Testis (tissue), 3 donors: ENCODE data around the gene NAMPT. TPM values are rescaled to one million over a fixed set of nuclear protein-coding genes. Genes with fewer than 3 reads are reported as not detected.

Experiments
- DNase-seq: peaks from one replicate; pipeline ENCODE4 v3.0.0-alpha.2; 2019
- H3K27ac ChIP-seq, 2 donors: fragments of 200-600 bp; sonication (generic); one replicate each; pipeline ENCODE4 v1.5.1; 2019
- H3K27me3 ChIP-seq: fragments of 200-600 bp; sonication (generic); one replicate; pipeline ENCODE4 v1.5.1; 2019
- H3K36me3 ChIP-seq: fragments of 200-600 bp; sonication (generic); one replicate; pipeline ENCODE4 v1.5.1; 2017; ENCODE audit warnings: low read depth; ENCODE audit errors: missing control alignments
- H3K4me1 ChIP-seq: fragments of 200-600 bp; sonication (generic); one replicate; pipeline ENCODE4 v1.5.1; 2019
- H3K4me3 ChIP-seq, 2 donors: fragments of 200-600 bp; sonication (generic); one replicate each; pipeline ENCODE4 v1.5.1; 2017 to 2019
- H3K9me3 ChIP-seq: fragments of 200-600 bp; sonication (generic); one replicate; pipeline ENCODE4 v1.5.1; 2017
- POLR2A ChIP-seq: fragments of 450-650 bp; IDR thresholded peaks from one replicate; pipeline ENCODE4 v1.6.1; 2017; ENCODE audit warnings: antibody characterized with exemption, mild to moderate bottlenecking, moderate library complexity
- WGBS, 2 donors: methylation state at CpG; one replicate each; pipeline ENCODE4 v1.1.5; 2018; 5-methylcytosine and 5-hydroxymethylcytosine counted together
- intact Hi-C: fragments of 100-400 bp; cut with DNase I; formaldehyde crosslinking; loops from one replicate; pipeline ENCODE4 v1.15.1; 2023; ENCODE audit warnings: low total_unique reads
- polyA plus RNA-seq: library from polyadenylated mRNA; stranded (reverse); fragments of 350-450 nt; fragmentation: Illumina TruSeq; extraction: RNeasy Lipid Tissue Mini Kit (QIAGEN cat#74804); gene quantifications from one replicate; pipeline ENCODE4 v1.2.3, GENCODE V29; 2014; ENCODE audit warnings: low read depth, low replicate concordance; ENCODE audit not compliant: insufficient read depth
- total RNA-seq, 2 donors: library from RNA; depleted of rRNA; stranded (reverse); fragments of >200 nt; gene quantifications; one replicate each; pipeline ENCODE4 v1.2.3, GENCODE V29; 2016
- TF ChIP-seq, protein P1 (sequence below), 3 experiments: fragments of 450-650 bp in 2 of 3; fragments of 200-600 bp in 1 of 3; sonication (generic) in 1 of 3; IDR thresholded peaks; one replicate each; pipeline ENCODE4 v1.5.1; 2016 to 2019; ENCODE audit warnings: antibody characterized with exemption in 3 of 3, mild to moderate bottlenecking in 2 of 3, moderate library complexity in 1 of 3

NAMPT gene
- total and polyA plus RNA-seq, 3 donors from 2014 or later: 28.6 to 60.4 (median 45.0) TPM

DNA sequence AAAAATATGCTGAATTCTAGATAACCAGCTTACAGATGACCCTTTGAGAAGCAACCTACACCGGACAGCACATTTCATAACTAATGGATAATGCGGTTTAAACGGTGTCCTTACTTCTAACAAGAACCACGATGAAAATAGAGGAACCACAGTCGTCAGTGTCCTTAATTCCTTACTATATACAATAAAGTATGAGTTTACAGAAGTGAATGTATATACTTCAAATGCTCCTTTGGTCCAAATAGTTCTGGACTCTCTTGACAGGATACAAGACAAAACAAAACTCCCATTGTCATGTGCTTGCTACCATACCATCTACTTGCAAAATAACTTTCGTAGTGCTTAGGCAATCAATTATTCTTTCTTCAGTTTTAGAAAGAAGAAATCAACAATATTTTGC, 2.4 kb downstream of the NAMPT start:
- 51 to 73% methylated on average over 6 of the region's 6 CpGs for WGBS, 2 donors
- no peak for DNase-seq
- no peaks in the 10 kb centered on the region for H3K9me3 ChIP-seq
- peaks cover 3% of the 10 kb centered on the region for H3K4me1 ChIP-seq
- no peaks in the 10 kb centered on the region for H3K27me3 ChIP-seq
- H3K27ac ChIP-seq: no peak overlapping the region
- TF ChIP-seq POLR2A: no peak
- TF ChIP-seq, protein P1, sequence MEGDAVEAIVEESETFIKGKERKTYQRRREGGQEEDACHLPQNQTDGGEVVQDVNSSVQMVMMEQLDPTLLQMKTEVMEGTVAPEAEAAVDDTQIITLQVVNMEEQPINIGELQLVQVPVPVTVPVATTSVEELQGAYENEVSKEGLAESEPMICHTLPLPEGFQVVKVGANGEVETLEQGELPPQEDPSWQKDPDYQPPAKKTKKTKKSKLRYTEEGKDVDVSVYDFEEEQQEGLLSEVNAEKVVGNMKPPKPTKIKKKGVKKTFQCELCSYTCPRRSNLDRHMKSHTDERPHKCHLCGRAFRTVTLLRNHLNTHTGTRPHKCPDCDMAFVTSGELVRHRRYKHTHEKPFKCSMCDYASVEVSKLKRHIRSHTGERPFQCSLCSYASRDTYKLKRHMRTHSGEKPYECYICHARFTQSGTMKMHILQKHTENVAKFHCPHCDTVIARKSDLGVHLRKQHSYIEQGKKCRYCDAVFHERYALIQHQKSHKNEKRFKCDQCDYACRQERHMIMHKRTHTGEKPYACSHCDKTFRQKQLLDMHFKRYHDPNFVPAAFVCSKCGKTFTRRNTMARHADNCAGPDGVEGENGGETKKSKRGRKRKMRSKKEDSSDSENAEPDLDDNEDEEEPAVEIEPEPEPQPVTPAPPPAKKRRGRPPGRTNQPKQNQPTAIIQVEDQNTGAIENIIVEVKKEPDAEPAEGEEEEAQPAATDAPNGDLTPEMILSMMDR (IDR thresholded peaks at IDR 0.05): no peak
- no peak overlapping the region for H3K4me3 ChIP-seq
- H3K36me3 ChIP-seq: no peaks in the 10 kb centered on the region
- intact Hi-C loops: no loop called here

DNA sequence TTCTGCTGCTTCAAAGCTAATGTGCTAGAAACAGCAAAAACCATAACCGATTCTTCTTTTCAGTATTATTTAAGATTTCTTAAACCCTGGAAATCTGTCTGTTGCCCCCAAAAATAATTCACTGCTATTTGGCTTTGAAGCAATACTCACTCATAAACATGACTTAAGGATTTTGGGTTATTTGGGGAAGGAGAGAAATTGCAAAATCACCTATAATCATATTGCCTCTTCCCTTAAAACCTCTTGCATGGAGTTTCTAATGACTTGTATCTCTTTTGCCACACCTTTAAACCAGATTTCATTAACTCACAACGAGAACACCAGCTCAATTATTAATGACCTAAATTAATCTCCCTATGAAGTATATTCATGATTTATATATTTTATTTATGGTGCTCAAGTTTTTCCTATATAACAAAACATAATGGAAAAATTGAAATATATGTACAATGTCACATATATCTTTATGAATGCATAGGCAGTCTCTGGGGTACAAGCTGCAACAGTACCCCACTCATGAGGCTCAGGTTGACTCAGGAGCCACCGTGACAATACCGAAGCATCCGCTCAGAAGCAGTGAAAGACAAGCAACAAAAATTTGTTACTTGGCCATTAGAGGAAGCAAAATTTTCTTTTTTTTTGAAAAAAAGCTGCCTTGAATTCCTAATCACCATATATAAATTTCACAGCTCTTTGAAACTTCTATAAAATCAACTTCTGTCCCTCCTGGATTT, 3.0 kb downstream of the NAMPT start:
- Histone ChIP-seq H3K27me3 (no peaks in the 10 kb centered on the region), H3K4me1 (peaks cover 3% of the 10 kb centered on the region), H3K27ac (no peak overlapping the region), H3K9me3 (no peaks in the 10 kb centered on the region), H3K36me3 (no peaks in the 10 kb centered on the region), H3K4me3 (no peak overlapping the region)
- DNase-seq: no peak
- TF ChIP-seq, protein P1 (IDR thresholded peaks at IDR 0.05): no peak
- TF ChIP-seq POLR2A: no peak
- intact Hi-C loops: no loop called here
- 83 to 86% methylated on average over 5 of the region's 5 CpGs for WGBS, 2 donors

DNA sequence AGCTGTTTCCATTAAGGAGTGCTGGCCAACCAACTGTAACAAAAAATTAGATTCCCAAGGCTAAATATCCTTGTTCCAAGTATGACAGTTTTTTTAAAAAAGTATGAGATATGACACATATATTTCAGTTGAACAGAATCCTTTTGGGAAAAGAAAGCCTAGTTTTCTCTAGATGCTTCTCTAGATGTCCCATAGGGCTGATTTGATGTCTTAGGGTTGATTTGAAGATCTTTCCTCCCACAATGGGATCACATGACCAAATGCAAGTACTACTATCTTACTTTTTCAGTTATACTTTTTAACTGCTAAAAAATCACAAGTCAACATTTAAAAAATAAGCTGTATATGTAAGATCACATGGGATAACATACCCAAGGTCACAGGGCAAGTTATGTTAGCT, 3.7 kb downstream of the NAMPT start:
- Histone ChIP-seq H3K27ac (no peak overlapping the region), H3K27me3 (no peaks in the 10 kb centered on the region), H3K4me3 (no peak overlapping the region), H3K9me3 (no peaks in the 10 kb centered on the region), H3K36me3 (no peaks in the 10 kb centered on the region), H3K4me1 (peaks cover 3% of the 10 kb centered on the region)
- DNase-seq: no peak
- intact Hi-C loops: no loop called here
- TF ChIP-seq, protein P1 (IDR thresholded peaks at IDR 0.05): no peak
- TF ChIP-seq POLR2A: no peak

DNA sequence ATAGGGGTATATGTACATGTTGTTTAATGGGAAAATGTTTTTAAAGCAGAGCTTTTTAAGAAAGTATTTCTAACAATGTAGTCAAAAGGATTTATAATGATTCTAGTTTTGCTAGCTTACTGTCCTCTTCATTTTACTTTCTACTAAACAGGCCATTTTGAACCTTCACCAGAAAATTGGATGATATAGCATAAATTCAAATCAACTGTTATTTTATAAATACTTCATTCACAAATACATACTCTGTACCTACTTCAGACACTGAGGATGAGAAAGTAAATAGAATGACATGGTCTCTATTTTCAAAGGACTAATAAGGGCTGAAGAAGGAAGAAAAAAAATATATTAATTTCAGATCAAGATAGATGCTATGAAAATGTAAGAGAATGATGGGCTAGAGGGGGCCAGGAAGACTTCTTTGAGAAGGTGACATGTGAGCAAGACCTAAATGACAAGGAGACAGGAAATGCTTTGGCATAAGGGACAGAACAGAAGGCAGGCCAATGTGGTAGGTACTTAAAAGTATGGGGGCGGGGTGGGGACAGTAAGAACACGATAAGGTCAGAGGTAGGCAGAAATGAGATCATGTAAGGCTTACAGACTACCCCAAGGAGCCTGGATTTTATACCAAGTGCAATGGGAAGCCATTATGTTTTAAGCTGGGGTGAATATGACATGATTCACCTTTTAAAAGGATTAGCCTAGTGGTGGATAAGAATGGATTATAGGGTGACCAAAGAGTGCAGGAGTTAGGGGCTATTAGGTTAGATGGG, 5.2 kb downstream of the NAMPT start:
- DNase-seq: no peak
- H3K9me3 ChIP-seq: no peaks in the 10 kb centered on the region
- 91 to 93% methylated on average over 2 of the region's 2 CpGs for WGBS, 2 donors
- H3K27ac ChIP-seq: no peak overlapping the region
- H3K36me3 ChIP-seq: no peaks in the 10 kb centered on the region
- intact Hi-C loops: no loop called here
- no peak overlapping the region for H3K4me3 ChIP-seq
- peaks cover 3% of the 10 kb centered on the region for H3K4me1 ChIP-seq
- TF ChIP-seq POLR2A: no peak
- TF ChIP-seq, protein P1 (IDR thresholded peaks at IDR 0.05): no peak
- no peaks in the 10 kb centered on the region for H3K27me3 ChIP-seq
